NCI-H1694 (cell line): ENCODE results near the gene DBI.

Experiments
- DNase-seq: peaks from one replicate; lab custom pipeline; 2025; lab: John Stamatoyannopoulos, UW

Gene DBI

GRCh38 chr2:119366649-119367471 is at the start of gene DBI, which contains the start of gene C2orf76:
Gene DBI (plus strand): TSS chr2:119366977. CDS start chr2:119367052, 75 bp downstream.
Gene C2orf76 (minus strand): TSS chr2:119366834. CDS start chr2:119339959, 26,875 bp downstream.
- peak; percentile 87 for DNase-seq

GRCh38 chr2:119317554-119317953 is 49.2 kb upstream of the DBI start:
- no peak for DNase-seq

- no peak for DNase-seq
Observed at GRCh38 chr2:119319593-119319992, 47.2 kb upstream of the DBI start.

GRCh38 chr2:119323459-119323858 is 43.3 kb upstream of the DBI start:
- no peak for DNase-seq

GRCh38 chr2:119324685-119325270 is 42.0 kb upstream of the DBI start:
- no peak for DNase-seq

GRCh38 chr2:119326938-119327337 is 39.8 kb upstream of the DBI start:
- no peak for DNase-seq

GRCh38 chr2:119327431-119327830 is 39.3 kb upstream of the DBI start:
- no peak for DNase-seq

- no peak for DNase-seq
Observed at GRCh38 chr2:119332953-119333352, 33.8 kb upstream of the DBI start.

GRCh38 chr2:119333360-119333759 is 33.4 kb upstream of the DBI start:
- no peak for DNase-seq

- no peak for DNase-seq
Observed at GRCh38 chr2:119333833-119334232, 32.9 kb upstream of the DBI start.

- no peak for DNase-seq
Observed at GRCh38 chr2:119337749-119338148, 29.0 kb upstream of the DBI start.

GRCh38 chr2:119338272-119338671 is 28.5 kb upstream of the DBI start:
- DNase-seq = no peak

- DNase-seq = no peak
Observed at GRCh38 chr2:119338826-119339561, 27.8 kb upstream of the DBI start.

- DNase-seq = no peak
Observed at GRCh38 chr2:119339562-119339923, 27.2 kb upstream of the DBI start.

GRCh38 chr2:119341684-119342083 is 25.1 kb upstream of the DBI start:
- DNase-seq = no peak

- peak; percentile 73 for DNase-seq
Observed at GRCh38 chr2:119349289-119349688, 17.5 kb upstream of the DBI start.

- DNase-seq = peak; percentile 22
Observed at GRCh38 chr2:119350311-119350998, 16.3 kb upstream of the DBI start.

- DNase-seq = peak; percentile 71
Observed at GRCh38 chr2:119352357-119352756, 14.4 kb upstream of the DBI start.

- DNase-seq = no peak
Observed at GRCh38 chr2:119354860-119355259, 11.9 kb upstream of the DBI start.

- DNase-seq = no peak
Observed at GRCh38 chr2:119359774-119360173, 7.0 kb upstream of the DBI start.

- DNase-seq = no peak
Observed at GRCh38 chr2:119360423-119360966, 6.3 kb upstream of the DBI start.

- no peak for DNase-seq
Observed at GRCh38 chr2:119364798-119365197, 2.0 kb upstream of the DBI start.
